Mesothelial cell of epicardium (in vitro differentiated cells): ENCODE measurements around the gene SDR42E1. TPM values are rescaled to one million over a fixed set of nuclear protein-coding genes. Genes with fewer than 3 reads are reported as not detected.

ENCODE experiments used
- DNase-seq, 2 experiments: peaks; one replicate each; pipeline ENCODE4 v3.0.0; 2021; ENCODE audit warnings: low spot score in 2 of 2; ENCODE audit not compliant: unreplicated experiment in 2 of 2
- H3K27ac Mint-ChIP-seq: 2 replicates; pipeline ENCODE4 v1.8.0; 2021; ENCODE audit warnings: mixed read lengths
- H3K27me3 Mint-ChIP-seq: 2 replicates; pipeline ENCODE4 v1.8.0; 2021; ENCODE audit warnings: low read depth, mixed read lengths
- H3K36me3 Mint-ChIP-seq: 2 replicates; pipeline ENCODE4 v1.8.0; 2021; ENCODE audit warnings: mixed read lengths
- H3K4me1 Mint-ChIP-seq: 2 replicates; pipeline ENCODE4 v1.8.0; 2021; ENCODE audit warnings: mixed read lengths
- H3K4me3 Mint-ChIP-seq: 2 replicates; pipeline ENCODE4 v1.8.0; 2021; ENCODE audit warnings: mild to moderate bottlenecking, moderate library complexity, mixed read lengths
- H3K9me3 Mint-ChIP-seq: 2 replicates; pipeline ENCODE4 v1.8.0; 2021; ENCODE audit warnings: mixed read lengths
- total RNA-seq: library from RNA; stranded (reverse); gene quantifications from 3 replicates; pipeline ENCODE4 v1.2.1, GENCODE V29; 2021
- TF ChIP-seq, protein P1 (sequence below): fragments of 200-600 bp; sonication (generic); IDR thresholded peaks from one replicate; pipeline ENCODE4 v1.5.0; 2021; ENCODE audit warnings: antibody characterized with exemption; ENCODE audit not compliant: unreplicated experiment

Gene SDR42E1
- total RNA-seq, 1 donor from 2014 or later, result 0.13 TPM

DNA sequence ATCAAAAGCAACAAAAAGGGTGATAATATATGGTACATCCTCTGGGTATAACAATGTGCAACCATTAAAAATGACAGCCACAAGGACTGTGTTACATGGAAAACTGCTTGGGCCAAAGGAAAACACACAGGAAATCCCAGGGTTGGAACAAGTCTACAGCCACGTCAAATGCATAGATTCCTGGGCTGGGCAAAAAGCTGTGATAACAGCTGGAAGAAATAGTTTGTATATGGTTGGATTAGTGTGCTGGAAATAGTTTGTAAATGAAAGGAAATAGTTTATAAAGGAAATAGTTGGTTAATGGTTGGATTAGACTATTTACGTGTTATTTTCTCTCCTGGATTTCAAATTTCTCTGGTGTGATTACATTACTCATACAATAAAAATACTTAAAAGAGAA lies 26.4 kb upstream of the SDR42E1 start:
- Mint-ChIP-seq H3K9me3 (no peaks in the 10 kb centered on the region), H3K27me3 (peaks cover 12% of the 10 kb centered on the region), H3K4me1 (peaks cover 31% of the 10 kb centered on the region), H3K27ac (no peak overlapping the region), H3K4me3 (no peak overlapping the region), H3K36me3 (no peaks in the 10 kb centered on the region)
- TF ChIP-seq, protein P1, sequence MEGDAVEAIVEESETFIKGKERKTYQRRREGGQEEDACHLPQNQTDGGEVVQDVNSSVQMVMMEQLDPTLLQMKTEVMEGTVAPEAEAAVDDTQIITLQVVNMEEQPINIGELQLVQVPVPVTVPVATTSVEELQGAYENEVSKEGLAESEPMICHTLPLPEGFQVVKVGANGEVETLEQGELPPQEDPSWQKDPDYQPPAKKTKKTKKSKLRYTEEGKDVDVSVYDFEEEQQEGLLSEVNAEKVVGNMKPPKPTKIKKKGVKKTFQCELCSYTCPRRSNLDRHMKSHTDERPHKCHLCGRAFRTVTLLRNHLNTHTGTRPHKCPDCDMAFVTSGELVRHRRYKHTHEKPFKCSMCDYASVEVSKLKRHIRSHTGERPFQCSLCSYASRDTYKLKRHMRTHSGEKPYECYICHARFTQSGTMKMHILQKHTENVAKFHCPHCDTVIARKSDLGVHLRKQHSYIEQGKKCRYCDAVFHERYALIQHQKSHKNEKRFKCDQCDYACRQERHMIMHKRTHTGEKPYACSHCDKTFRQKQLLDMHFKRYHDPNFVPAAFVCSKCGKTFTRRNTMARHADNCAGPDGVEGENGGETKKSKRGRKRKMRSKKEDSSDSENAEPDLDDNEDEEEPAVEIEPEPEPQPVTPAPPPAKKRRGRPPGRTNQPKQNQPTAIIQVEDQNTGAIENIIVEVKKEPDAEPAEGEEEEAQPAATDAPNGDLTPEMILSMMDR, result no peak
- DNase-seq, result no peak

GRCh38 chr16:82037251-82037650 lies 26.0 kb upstream of the SDR42E1 start:
- Mint-ChIP-seq H3K9me3 (no peaks in the 10 kb centered on the region), H3K4me1 (peaks cover 31% of the 10 kb centered on the region), H3K4me3 (no peak overlapping the region), H3K36me3 (no peaks in the 10 kb centered on the region), H3K27me3 (peaks cover 15% of the 10 kb centered on the region), H3K27ac (no peak overlapping the region)
- DNase-seq, result no peak
- TF ChIP-seq, protein P1, result no peak

DNA sequence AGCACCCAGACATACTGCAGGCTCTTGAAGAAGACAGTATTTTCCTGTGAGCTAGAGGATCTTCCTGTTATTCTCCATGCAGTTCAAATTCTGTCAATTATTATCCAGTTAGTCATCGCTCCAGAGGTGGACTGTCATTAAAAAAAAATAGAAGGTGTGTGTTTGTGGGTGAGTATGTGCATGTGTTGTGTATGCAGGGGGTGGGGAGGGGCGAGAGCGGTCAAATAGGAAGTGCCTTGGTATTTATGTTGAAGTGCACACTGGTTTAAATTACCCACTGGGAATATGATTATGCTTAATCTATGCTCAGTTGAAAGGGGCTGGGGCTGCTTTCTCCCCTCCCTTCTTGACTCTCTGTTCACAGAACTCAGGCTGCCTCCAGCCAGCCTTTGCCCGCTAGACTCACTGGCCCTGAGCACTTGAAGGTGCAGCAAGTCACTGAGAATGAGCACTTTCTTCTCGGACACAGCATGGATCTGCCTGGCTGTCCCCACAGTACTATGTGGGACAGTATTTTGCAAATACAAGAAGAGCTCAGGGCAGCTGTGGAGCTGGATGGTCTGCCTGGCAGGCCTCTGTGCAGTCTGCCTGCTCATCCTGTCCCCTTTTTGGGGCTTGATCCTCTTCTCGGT lies 23.8 kb upstream of the SDR42E1 start, which contains the start of gene HSD17B2:
HSD17B2 (plus strand) TSS at position 273 of the 632 bp plus-strand sequence; CDS start at position 445, 172 bp downstream.
- H3K4me1 Mint-ChIP-seq, result peaks cover 31% of the 10 kb centered on the region
- peaks cover 15% of the 10 kb centered on the region for H3K27me3 Mint-ChIP-seq
- no peak for DNase-seq
- H3K36me3 Mint-ChIP-seq, result no peaks in the 10 kb centered on the region
- H3K4me3 Mint-ChIP-seq, result peak within 1 kb of the TSS; percentile 8
- H3K9me3 Mint-ChIP-seq, result no peaks in the 10 kb centered on the region
- no peak within 1 kb of the TSS for H3K27ac Mint-ChIP-seq
- TF ChIP-seq, protein P1, result no peak

- Mint-ChIP-seq H3K4me1 (peaks cover 31% of the 10 kb centered on the region), H3K9me3 (no peaks in the 10 kb centered on the region), H3K27me3 (peaks cover 12% of the 10 kb centered on the region), H3K36me3 (no peaks in the 10 kb centered on the region), H3K27ac (no peak overlapping the region), H3K4me3 (no peak overlapping the region)
- TF ChIP-seq, protein P1, result no peak
- no peak for DNase-seq
Measured at GRCh38 chr16:82033683-82034300, 22.5 kb upstream of the SDR42E1 start.

- Mint-ChIP-seq H3K27ac (no peak overlapping the region), H3K4me1 (peaks cover 30% of the 10 kb centered on the region), H3K36me3 (no peaks in the 10 kb centered on the region), H3K4me3 (no peak overlapping the region), H3K9me3 (no peaks in the 10 kb centered on the region), H3K27me3 (peaks cover 8% of the 10 kb centered on the region)
- no peak for DNase-seq
- TF ChIP-seq, protein P1, result no peak
Measured at GRCh38 chr16:82033006-82033405, 21.7 kb upstream of the SDR42E1 start.
